Measurements from ENCODE around the gene ASAP3. TPM values are rescaled to one million over a fixed set of nuclear protein-coding genes. Genes with fewer than 3 reads are reported as not detected.

ASAP3 gene
- total and polyA plus RNA-seq, 4 donors: 7.0 to 93.9 (median 21.1) TPM

GRCh38 chr1:23484253-23485001, 448 bp upstream of the ASAP3 start:
- intact Hi-C loops (cut with DNase I): loop anchor here (5.0 kb wide), 2 partner anchors 62 to 142 kb away; partner anchors contain the start of genes TCEA3 (in 2 of the 2) and HNRNPR (in 1 of the 2)
- H3K36me3 ChIP-seq (ENCODE audit: control insufficient read depth in 1 of 2, insufficient read depth in 2 of 2, low read length in 1 of 2): no peaks in the 10 kb centered on the region
- peak overlapping the region; percentile 52 to 82 for H3K27ac ChIP-seq (ENCODE audit: low read depth in 1 of 2, low read length in 2 of 2)
- no peaks in the 10 kb centered on the region for H3K4me1 ChIP-seq (ENCODE audit: control insufficient read depth in 1 of 2, insufficient read depth in 2 of 2, low read length in 2 of 2)
- H3K9me3 ChIP-seq (ENCODE audit: control insufficient read depth, low read length): no peaks in the 10 kb centered on the region
- no peaks in the 10 kb centered on the region for H3K27me3 ChIP-seq (ENCODE audit: control insufficient read depth in 1 of 2, insufficient read depth in 2 of 2, low read length in 1 of 2)
- DNase-seq (peak; percentile 96 to 99), ATAC-seq (ENCODE audit: low FRiP score) (peak; percentile 96)
- 2 to 3% methylated on average over 32 to 54 of the region's 54 CpGs for WGBS, 2 donors
- H3K4me3 ChIP-seq (ENCODE audit: low read length in 2 of 2): peak overlapping the region; percentile 80 to 90

GRCh38 chr1:23481904-23482303, 2.1 kb downstream of the ASAP3 start:
- no peaks in the 10 kb centered on the region for H3K4me1 ChIP-seq (ENCODE audit: control insufficient read depth in 1 of 2, insufficient read depth in 2 of 2, low read length in 2 of 2)

DNA sequence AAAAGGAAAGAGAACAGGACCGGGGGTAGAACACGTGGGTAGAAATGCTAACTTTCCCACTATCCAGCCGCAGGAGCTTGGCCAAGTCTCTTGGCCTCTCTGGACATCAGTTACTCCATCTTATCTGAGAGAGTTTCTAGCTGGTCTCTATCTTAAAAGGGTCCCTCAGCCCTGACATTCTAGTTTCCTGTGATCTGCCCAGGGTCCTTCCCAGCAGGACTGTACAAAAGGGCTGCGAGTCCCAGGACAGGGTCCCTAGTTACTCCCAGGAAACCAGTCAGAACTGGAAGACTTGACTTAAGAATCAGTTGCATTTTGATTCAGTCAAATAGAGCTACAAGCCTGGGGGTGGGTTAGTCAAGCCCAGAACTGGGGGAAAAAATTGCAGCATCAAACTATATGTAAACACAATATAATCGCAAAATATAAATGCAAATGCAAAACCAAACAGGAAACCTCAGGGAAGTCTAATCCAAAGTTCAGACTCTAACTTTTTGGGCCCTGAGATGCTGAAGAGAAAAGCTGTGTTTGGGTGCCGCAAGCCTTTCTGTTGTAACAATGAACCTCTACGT, 2.9 kb downstream of the ASAP3 start:
- Histone ChIP-seq H3K4me1 (ENCODE audit: control insufficient read depth in 1 of 2, insufficient read depth in 2 of 2, low read length in 2 of 2) (no peaks in the 10 kb centered on the region), H3K9me3 (ENCODE audit: control insufficient read depth, low read length) (no peaks in the 10 kb centered on the region), H3K27me3 (ENCODE audit: control insufficient read depth in 1 of 2, insufficient read depth in 2 of 2, low read length in 1 of 2) (no peaks in the 10 kb centered on the region), H3K4me3 (ENCODE audit: low read length in 2 of 2) (no peak overlapping the region), H3K36me3 (ENCODE audit: control insufficient read depth in 1 of 2, insufficient read depth in 2 of 2, low read length in 1 of 2) (no peaks in the 10 kb centered on the region), H3K27ac (ENCODE audit: low read depth in 1 of 2, low read length in 2 of 2) (no peak overlapping the region)
- DNase-seq (no peak), ATAC-seq (ENCODE audit: low FRiP score) (no peak)
- intact Hi-C loops (cut with DNase I): loop anchor here (5.0 kb wide), 2 partner anchors 59 to 139 kb away; partner anchors contain the start of genes TCEA3 (in 2 of the 2) and HNRNPR (in 1 of the 2)
- 74% methylated on average over 7 of the region's 7 CpGs for WGBS, 2 donors

More at GRCh38 chr1:23481904-23482303, 2.1 kb downstream of the ASAP3 start:
- Histone ChIP-seq H3K36me3 (ENCODE audit: control insufficient read depth in 1 of 2, insufficient read depth in 2 of 2, low read length in 1 of 2) (no peaks in the 10 kb centered on the region), H3K4me3 (ENCODE audit: low read length in 2 of 2) (no peak overlapping the region), H3K27me3 (ENCODE audit: control insufficient read depth in 1 of 2, insufficient read depth in 2 of 2, low read length in 1 of 2) (no peaks in the 10 kb centered on the region), H3K27ac (ENCODE audit: low read depth in 1 of 2, low read length in 2 of 2) (no peak overlapping the region), H3K9me3 (ENCODE audit: control insufficient read depth, low read length) (no peaks in the 10 kb centered on the region)
- 89 to 90% methylated on average over 6 of the region's 6 CpGs for WGBS, 2 donors
- intact Hi-C loops (cut with DNase I): loop anchor here (5.0 kb wide), 2 partner anchors 60 to 140 kb away; partner anchors contain the start of genes TCEA3 (in 2 of the 2) and HNRNPR (in 1 of the 2)
- ATAC-seq (ENCODE audit: low FRiP score) (no peak), DNase-seq (no peak)

- 72 to 83% methylated on average over 4 of the region's 4 CpGs for WGBS, 2 donors
- Histone ChIP-seq H3K9me3 (ENCODE audit: control insufficient read depth, low read length) (no peaks in the 10 kb centered on the region), H3K27ac (ENCODE audit: low read depth in 1 of 2, low read length in 2 of 2) (no peak overlapping the region), H3K36me3 (ENCODE audit: control insufficient read depth in 1 of 2, insufficient read depth in 2 of 2, low read length in 1 of 2) (no peaks in the 10 kb centered on the region), H3K27me3 (ENCODE audit: control insufficient read depth in 1 of 2, insufficient read depth in 2 of 2, low read length in 1 of 2) (no peaks in the 10 kb centered on the region), H3K4me1 (ENCODE audit: control insufficient read depth in 1 of 2, insufficient read depth in 2 of 2, low read length in 2 of 2) (no peaks in the 10 kb centered on the region), H3K4me3 (ENCODE audit: low read length in 2 of 2) (no peak overlapping the region)
- intact Hi-C loops (cut with DNase I): loop anchor here (5.0 kb wide), 2 partner anchors 58 to 138 kb away; partner anchors contain the start of genes TCEA3 (in 2 of the 2) and HNRNPR (in 1 of the 2)
- no peak for ATAC-seq (ENCODE audit: low FRiP score)
- DNase-seq: no peak
Observed at GRCh38 chr1:23480187-23481025, 3.6 kb downstream of the ASAP3 start.

DNA sequence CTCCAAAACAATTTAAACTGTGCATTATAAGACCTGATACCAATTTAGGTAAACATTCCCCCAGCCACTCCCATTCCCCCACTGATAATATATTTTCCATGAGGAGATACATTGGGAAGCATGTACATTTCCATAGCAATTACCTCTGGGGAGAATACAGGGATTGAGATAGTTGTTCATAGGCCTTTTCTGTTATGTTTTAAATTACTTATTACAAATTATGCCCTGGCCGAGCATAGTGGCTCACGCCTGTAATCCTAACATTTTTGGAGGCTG, 4.4 kb downstream of the ASAP3 start:
- Histone ChIP-seq H3K36me3 (ENCODE audit: control insufficient read depth in 1 of 2, insufficient read depth in 2 of 2, low read length in 1 of 2) (no peaks in the 10 kb centered on the region), H3K4me1 (ENCODE audit: control insufficient read depth in 1 of 2, insufficient read depth in 2 of 2, low read length in 2 of 2) (no peaks in the 10 kb centered on the region), H3K27me3 (ENCODE audit: control insufficient read depth in 1 of 2, insufficient read depth in 2 of 2, low read length in 1 of 2) (no peaks in the 10 kb centered on the region), H3K9me3 (ENCODE audit: control insufficient read depth, low read length) (no peaks in the 10 kb centered on the region), H3K4me3 (ENCODE audit: low read length in 2 of 2) (no peak overlapping the region), H3K27ac (ENCODE audit: low read depth in 1 of 2, low read length in 2 of 2) (no peak overlapping the region)
- ATAC-seq (ENCODE audit: low FRiP score) (no peak), DNase-seq (no peak)
- intact Hi-C loops (cut with DNase I): no loop called here
- WGBS, 2 donors: 43 to 54% methylated on average over 2 of the region's 2 CpGs

- Histone ChIP-seq H3K4me3 (ENCODE audit: low read length in 2 of 2) (no peak overlapping the region), H3K9me3 (ENCODE audit: control insufficient read depth, low read length) (no peaks in the 10 kb centered on the region), H3K27ac (ENCODE audit: low read depth in 1 of 2, low read length in 2 of 2) (no peak overlapping the region), H3K4me1 (ENCODE audit: control insufficient read depth in 1 of 2, insufficient read depth in 2 of 2, low read length in 2 of 2) (no peaks in the 10 kb centered on the region), H3K36me3 (ENCODE audit: control insufficient read depth in 1 of 2, insufficient read depth in 2 of 2, low read length in 1 of 2) (no peaks in the 10 kb centered on the region), H3K27me3 (ENCODE audit: control insufficient read depth in 1 of 2, insufficient read depth in 2 of 2, low read length in 1 of 2) (no peaks in the 10 kb centered on the region)
- intact Hi-C loops (cut with DNase I): no loop called here
- DNase-seq (peak; percentile 76 to 88), ATAC-seq (ENCODE audit: low FRiP score) (peak; percentile 51)
- 33 to 37% methylated on average over 9 of the region's 9 CpGs for WGBS, 2 donors
Observed at GRCh38 chr1:23478896-23479665, 4.9 kb downstream of the ASAP3 start.

GRCh38 chr1:23477359-23478144, 6.4 kb downstream of the ASAP3 start:
- H3K36me3 ChIP-seq (ENCODE audit: control insufficient read depth in 1 of 2, insufficient read depth in 2 of 2, low read length in 1 of 2): no peaks in the 10 kb centered on the region
- no peak overlapping the region for H3K4me3 ChIP-seq (ENCODE audit: low read length in 2 of 2)
- no peaks in the 10 kb centered on the region for H3K9me3 ChIP-seq (ENCODE audit: control insufficient read depth, low read length)
- H3K4me1 ChIP-seq (ENCODE audit: control insufficient read depth in 1 of 2, insufficient read depth in 2 of 2, low read length in 2 of 2): no peaks in the 10 kb centered on the region
- 84 to 89% methylated on average over 10 of the region's 10 CpGs for WGBS, 2 donors
- no peaks in the 10 kb centered on the region for H3K27me3 ChIP-seq (ENCODE audit: control insufficient read depth in 1 of 2, insufficient read depth in 2 of 2, low read length in 1 of 2)
- no peak overlapping the region for H3K27ac ChIP-seq (ENCODE audit: low read depth in 1 of 2, low read length in 2 of 2)
- ATAC-seq (ENCODE audit: low FRiP score): no peak
- intact Hi-C loops (cut with DNase I): no loop called here
- DNase-seq: no peak
